Fibroblast of pulmonary artery (primary cell): ENCODE results near the gene SYTL2.

Experiments
- DNase-seq: peaks from one replicate; pipeline ENCODE4 v3.0.0-alpha.2; 2010; ENCODE audit warnings: low read depth
- H3K4me3 ChIP-seq: replicated peaks from 2 replicates; pipeline ENCODE4 v1.5.1; 2011; ENCODE audit warnings: low read depth, mild to moderate bottlenecking, control low read depth, low read length, moderate library complexity
- CTCF ChIP-seq: IDR thresholded peaks from 2 replicates; pipeline ENCODE4 v1.5.1; 2011; ENCODE audit warnings: mild to moderate bottlenecking, control low read depth, low read length, inconsistent platforms; ENCODE audit errors: missing control alignments

Gene SYTL2

GRCh38 chr11:85771568-85771967 is 39.4 kb downstream of the SYTL2 start:
- H3K4me3 ChIP-seq: no peak overlapping the region
- no peak for TF ChIP-seq CTCF
- no peak for DNase-seq

GRCh38 chr11:85769771-85770170 is 41.2 kb downstream of the SYTL2 start:
- no peak overlapping the region for H3K4me3 ChIP-seq
- TF ChIP-seq CTCF: no peak
- no peak for DNase-seq

DNA sequence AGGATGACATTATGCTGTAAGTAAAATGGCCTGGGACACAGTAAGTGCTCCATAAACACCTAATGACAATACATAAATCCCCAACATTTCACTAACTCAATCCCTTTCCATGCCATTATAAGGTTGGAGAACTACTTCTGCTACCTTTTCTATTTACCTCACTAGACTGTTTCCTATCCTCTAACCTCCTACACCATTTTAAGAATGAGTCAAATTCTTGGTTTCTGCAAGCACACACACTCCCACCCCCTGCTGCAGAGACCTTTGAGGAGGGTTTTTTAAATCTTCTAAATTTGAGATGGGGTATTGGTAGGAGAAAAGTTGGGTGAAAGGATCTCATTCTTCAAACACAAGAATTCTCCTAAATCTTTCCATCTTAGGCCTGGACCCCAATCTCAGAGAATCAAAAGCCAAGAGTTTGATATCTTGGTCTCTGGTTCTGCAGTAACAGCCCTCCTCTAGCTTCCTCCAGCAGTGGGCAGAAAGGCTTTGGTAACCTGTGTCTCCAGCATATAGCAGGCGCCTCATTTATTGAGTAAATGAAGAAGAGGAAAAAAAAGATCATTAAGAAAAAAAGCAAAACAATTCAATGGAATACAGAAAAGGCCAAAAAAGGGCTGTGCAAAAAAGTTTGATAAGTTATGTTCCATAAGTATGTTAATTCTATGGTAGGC is 42.3 kb downstream of the SYTL2 start:
- TF ChIP-seq CTCF: no peak
- H3K4me3 ChIP-seq: no peak overlapping the region
- no peak for DNase-seq

DNA sequence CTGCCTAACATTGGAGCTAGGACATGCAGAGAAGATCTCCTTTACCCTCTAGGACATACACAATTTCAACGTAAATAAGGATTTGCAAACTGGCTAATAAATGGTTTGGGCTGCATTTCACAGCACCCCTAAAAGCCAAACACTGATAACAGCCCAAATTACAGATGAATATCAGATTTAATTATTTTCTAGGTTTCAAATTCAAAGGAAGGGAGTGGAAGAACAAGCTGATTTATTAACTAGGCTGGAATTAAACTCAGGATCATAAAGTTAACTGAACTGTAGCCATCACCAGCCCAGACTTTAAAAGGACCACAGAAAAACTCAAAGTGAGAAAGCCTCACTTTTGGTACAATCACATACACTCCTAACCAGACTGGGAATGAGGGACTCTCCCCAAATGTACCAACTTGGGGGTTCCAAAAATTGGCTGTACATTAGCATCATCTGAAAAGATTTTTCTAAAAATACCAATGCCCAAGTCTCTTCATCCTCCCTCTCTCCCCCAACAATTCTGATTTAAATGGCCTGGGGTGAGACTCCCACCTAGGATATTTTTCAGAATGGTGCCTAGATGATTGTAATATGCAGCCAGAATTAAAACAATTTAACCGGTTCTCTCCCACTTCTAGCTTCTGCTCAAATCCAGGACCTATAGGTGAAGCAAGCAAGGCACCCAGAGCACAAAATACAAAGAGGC is 43.5 kb downstream of the SYTL2 start:
- TF ChIP-seq CTCF: no peak
- no peak for DNase-seq
- H3K4me3 ChIP-seq: no peak overlapping the region

DNA sequence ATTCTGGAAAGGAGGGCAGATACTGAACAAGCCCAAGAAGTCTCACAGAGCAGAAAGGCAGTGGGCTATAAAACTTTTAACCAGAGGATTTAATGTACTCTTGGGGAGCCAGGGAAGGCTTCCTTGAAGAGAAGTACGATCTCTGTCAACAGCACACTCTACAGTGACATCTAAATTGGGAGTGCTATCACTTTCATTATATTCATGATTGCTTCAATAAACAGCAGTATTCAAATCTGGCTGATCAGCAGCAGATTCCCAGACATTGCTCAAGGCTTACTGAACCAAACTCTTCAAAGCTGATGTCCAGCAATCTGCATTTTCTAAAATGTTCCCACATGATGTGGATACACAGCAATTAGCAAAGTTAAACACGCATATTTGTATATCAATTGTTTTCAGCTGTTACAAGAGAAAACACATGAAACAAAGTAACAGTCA is 44.2 kb downstream of the SYTL2 start:
- no peak overlapping the region for H3K4me3 ChIP-seq
- DNase-seq: no peak
- TF ChIP-seq CTCF: no peak

DNA sequence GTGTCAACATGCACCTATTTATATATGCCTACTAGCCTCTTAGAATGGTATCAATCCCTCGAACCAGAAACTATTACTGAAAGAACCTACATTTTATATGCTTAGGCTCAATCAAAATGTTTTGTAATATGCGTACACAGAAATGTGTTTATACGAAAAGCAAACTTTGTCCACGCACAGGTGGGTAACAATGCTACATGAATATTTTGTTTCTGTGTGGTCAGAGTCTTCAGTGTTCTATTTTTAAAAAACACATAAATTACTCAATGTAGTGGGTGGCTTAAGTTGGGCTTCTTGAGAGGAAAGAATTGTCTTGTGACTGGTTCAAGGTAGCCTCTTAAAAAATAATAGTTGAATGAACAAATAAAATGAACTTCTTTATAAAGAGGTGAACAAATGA is 46.1 kb downstream of the SYTL2 start:
- no peak overlapping the region for H3K4me3 ChIP-seq
- no peak for DNase-seq
- TF ChIP-seq CTCF: no peak

DNA sequence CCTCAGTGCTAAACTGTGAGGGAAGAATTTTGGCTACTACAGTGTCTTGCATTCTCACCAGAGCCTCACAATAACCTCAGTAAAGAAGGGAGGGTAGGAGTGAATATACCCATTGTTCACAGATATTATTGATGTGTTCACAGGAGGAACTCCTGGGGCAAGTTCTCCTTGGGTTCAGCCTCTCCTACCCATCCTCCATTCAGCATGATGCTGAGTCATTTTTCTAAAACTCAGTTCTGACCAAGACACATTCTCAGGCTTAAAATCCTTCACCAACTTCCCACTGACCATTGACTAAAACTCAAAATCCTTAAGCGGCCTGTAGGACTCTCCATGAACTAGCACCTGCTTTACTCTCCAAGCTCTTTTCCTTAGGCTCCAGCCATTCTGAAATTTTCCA is 48.7 kb downstream of the SYTL2 start:
- no peak for TF ChIP-seq CTCF
- no peak overlapping the region for H3K4me3 ChIP-seq
- DNase-seq: no peak
